SJSA1 (cell line): ENCODE results near the gene ELFN2. TPM values are rescaled to one million over a fixed set of nuclear protein-coding genes. Genes with fewer than 3 reads are reported as not detected.

Experiments used
- DNase-seq, 2 experiments: peaks; one replicate each; pipeline ENCODE4 v3.0.0-alpha.2; 2015 to 2020; ENCODE audit warnings: low spot score in 2 of 2, low read depth in 1 of 2
- H3K27ac ChIP-seq: fragments of 250-450 bp; sonication (Bioruptor Pico); 2 replicates; pipeline ENCODE4 v1.5.1; 2020; ENCODE audit warnings: mild to moderate bottlenecking, moderate library complexity
- H3K27me3 ChIP-seq: fragments of 250-450 bp; sonication (Bioruptor Pico); replicated peaks from 2 replicates; pipeline ENCODE4 v1.5.1; 2020; ENCODE audit warnings: mild to moderate bottlenecking, moderate library complexity
- H3K36me3 ChIP-seq: fragments of 250-450 bp; sonication (Bioruptor Pico); 2 replicates; pipeline ENCODE4 v1.5.1; 2020; ENCODE audit warnings: mild to moderate bottlenecking
- H3K4me1 ChIP-seq: fragments of 250-450 bp; sonication (Bioruptor Pico); replicated peaks from 2 replicates; pipeline ENCODE4 v1.6.1; 2021; ENCODE audit warnings: mild to moderate bottlenecking
- H3K4me3 ChIP-seq: fragments of 250-450 bp; sonication (Bioruptor Pico); 2 replicates; pipeline ENCODE4 v1.5.1; 2020; ENCODE audit warnings: mild to moderate bottlenecking
- H3K9me3 ChIP-seq: fragments of 250-450 bp; sonication (Bioruptor Pico); replicated peaks from 2 replicates; pipeline ENCODE4 v1.5.1; 2020; ENCODE audit warnings: mild to moderate bottlenecking
- total RNA-seq: library from RNA; depleted of rRNA; stranded (reverse); fragments of >200 nt; shearing (Covaris generic); gene quantifications from 2 replicates; pipeline ENCODE4 v1.2.3, GENCODE V29; 2014; rRNA removed

The ELFN2 gene
- total RNA-seq, 1 experiment from 2014 or later: 0.11 TPM

DNA sequence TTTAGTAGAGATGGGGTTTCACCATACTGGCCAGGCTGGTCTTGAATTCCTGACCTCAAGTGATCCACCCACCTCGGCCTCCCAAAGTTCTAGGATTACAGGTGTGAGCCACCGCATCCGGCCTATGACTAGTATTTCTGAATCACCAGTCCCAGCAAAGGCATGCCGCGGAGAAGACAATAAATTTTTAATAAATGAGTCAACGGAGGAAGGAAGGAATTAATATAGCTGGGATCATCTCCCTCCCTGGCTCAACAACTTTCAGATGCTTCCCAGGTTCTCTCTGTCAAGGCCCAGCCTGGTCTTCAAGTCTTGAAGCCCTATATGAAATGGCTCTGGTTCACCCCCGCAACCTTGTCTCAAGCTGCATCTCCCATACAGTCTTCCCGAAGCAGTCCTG lies 99.3 kb downstream of the ELFN2 start:
- Histone ChIP-seq H3K4me1 (peaks cover 10% of the 10 kb centered on the region), H3K9me3 (no peaks in the 10 kb centered on the region), H3K27me3 (peaks cover 38% of the 10 kb centered on the region), H3K27ac (peak overlapping the region; percentile 36), H3K4me3 (no peak overlapping the region), H3K36me3 (no peaks in the 10 kb centered on the region)
- DNase-seq: peak; percentile 63 to 64

- H3K27ac ChIP-seq: no peak overlapping the region
- peaks cover 10% of the 10 kb centered on the region for H3K4me1 ChIP-seq
- H3K36me3 ChIP-seq: no peaks in the 10 kb centered on the region
- H3K9me3 ChIP-seq: no peaks in the 10 kb centered on the region
- no peak overlapping the region for H3K4me3 ChIP-seq
- DNase-seq: no peak
- H3K27me3 ChIP-seq: peaks cover 33% of the 10 kb centered on the region
These were observed 100.6 kb downstream of the ELFN2 start for GRCh38 chr22:37326726-37327125.

DNA sequence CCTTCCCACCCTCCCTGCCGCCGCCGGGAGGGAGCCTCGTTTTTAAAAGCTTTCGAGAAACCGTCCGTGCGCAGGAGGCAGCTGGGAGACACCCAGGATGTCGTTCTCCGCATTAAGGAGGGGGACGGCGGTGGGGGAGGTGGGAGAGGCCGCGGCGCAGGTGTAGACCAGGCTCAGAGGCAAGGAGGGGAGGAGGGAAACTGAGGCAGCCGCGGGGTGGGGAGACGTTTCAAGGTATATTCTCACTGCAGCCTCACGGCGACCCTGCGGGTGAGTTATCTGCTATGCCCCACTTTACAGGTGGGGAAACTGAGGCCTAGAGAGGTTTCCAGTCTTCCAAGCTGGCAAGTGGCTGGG lies 102.3 kb downstream of the ELFN2 start:
- Histone ChIP-seq H3K4me1 (peaks cover 6% of the 10 kb centered on the region), H3K27me3 (peaks cover 33% of the 10 kb centered on the region), H3K27ac (no peak overlapping the region), H3K9me3 (no peaks in the 10 kb centered on the region), H3K36me3 (no peaks in the 10 kb centered on the region), H3K4me3 (no peak overlapping the region)
- no peak for DNase-seq

DNA sequence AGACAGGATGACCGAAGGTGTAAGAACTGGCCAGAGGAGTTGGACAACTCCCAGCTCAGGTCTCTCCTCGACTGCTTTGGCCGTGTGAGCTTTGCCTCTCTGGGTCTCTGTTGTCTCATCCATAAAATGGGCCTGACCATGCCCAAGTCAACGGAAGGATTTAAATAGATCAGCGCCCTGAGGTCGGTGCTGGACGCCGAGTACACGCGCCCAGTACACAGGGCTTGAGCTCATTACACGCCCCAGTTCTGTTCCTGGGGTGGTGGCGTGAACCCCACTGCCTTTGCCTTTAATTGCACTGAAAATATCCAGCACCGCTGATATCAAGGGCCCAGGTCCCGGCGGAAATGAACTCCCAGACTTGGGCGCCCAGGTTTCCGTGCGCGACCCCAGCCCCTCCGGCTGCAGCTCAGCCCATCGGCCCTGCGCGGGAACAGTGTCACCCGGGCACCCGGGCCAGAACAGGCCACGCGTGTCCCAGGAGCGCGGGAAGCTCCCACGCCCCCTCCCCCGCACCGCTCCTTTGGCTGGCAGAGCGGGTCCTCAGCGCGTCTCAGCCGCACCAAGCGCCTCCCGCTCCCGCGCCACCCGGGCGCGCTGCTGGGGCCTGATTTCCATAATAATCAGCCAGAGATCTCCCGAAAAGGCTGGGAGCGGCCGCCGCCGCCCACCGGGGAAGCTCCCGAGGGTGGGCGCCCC lies 102.8 kb downstream of the ELFN2 start:
- no peak for DNase-seq
- peaks cover 6% of the 10 kb centered on the region for H3K4me1 ChIP-seq
- peaks cover 33% of the 10 kb centered on the region for H3K27me3 ChIP-seq
- H3K4me3 ChIP-seq: no peak overlapping the region
- no peaks in the 10 kb centered on the region for H3K9me3 ChIP-seq
- H3K36me3 ChIP-seq: no peaks in the 10 kb centered on the region
- H3K27ac ChIP-seq: no peak overlapping the region

GRCh38 chr22:37320726-37321677 lies 106.3 kb downstream of the ELFN2 start:
- H3K9me3 ChIP-seq: no peaks in the 10 kb centered on the region
- no peak overlapping the region for H3K27ac ChIP-seq
- no peak for DNase-seq
- H3K4me3 ChIP-seq: no peak overlapping the region
- H3K4me1 ChIP-seq: peaks cover 7% of the 10 kb centered on the region; the same call in 1 of the 2 replicates
- H3K36me3 ChIP-seq: no peaks in the 10 kb centered on the region
- H3K27me3 ChIP-seq: peaks cover 31% of the 10 kb centered on the region

DNA sequence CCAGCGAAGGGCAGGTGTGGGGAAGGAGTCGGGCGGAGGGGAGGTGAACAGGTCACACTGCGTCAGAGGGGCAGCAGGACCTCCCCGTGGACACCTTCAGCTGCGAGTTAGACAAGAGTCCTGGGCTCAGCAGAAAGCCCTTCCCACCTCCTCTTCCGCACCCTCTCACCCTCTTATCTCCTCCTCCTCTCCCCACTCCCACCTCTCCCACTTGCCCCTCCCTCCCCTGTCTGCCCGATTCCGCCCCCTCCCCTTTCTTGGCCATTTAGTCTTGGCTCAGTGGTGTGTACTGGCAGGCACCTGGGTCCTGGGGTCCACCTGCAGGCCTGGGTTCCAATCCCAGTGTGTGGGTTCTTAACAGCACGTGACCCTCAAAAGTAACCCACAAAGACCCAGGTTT lies 107.8 kb downstream of the ELFN2 start:
- no peaks in the 10 kb centered on the region for H3K9me3 ChIP-seq
- no peak for DNase-seq
- H3K36me3 ChIP-seq: no peaks in the 10 kb centered on the region
- peaks cover 18% of the 10 kb centered on the region for H3K27me3 ChIP-seq
- H3K27ac ChIP-seq: no peak overlapping the region
- no peak overlapping the region for H3K4me3 ChIP-seq
- peaks cover 7% of the 10 kb centered on the region; the same call in 1 of the 2 replicates for H3K4me1 ChIP-seq

DNA sequence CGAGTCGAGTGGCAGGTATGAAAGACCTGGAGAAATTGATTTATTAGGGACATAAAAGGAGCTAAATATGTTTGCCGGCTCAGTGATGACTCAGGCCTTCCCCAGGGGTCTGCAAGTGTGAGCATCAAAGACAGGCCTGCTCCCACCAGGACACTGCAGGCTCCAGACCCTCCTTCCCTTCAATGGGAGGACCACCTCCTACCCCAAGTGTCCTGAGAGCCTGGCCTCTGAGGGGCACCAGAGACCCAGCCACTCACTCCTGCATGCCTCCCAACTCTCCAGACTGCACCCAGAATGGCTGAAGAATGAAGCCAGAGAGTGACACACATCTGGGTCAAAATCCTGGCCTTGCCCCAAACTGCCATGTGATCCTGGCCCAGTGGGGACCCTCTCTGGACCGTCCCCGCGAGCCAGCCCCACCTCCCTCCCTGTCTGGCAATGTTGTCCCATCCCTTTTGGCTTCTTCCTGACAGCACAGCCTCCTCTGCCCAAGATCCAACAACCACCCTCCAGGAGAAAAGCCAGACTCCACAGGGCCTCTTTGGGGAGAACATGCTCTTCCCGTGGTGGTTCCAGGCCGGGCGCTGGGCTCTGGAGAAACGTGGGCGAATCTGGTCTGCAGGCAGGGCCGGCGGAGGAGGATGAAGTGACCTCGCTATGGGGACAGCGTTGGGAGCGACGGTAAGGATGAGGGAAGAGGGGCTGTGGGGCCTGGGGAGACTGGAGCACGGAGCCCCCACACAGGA lies 108.7 kb downstream of the ELFN2 start:
- H3K36me3 ChIP-seq: no peaks in the 10 kb centered on the region
- H3K9me3 ChIP-seq: no peaks in the 10 kb centered on the region
- no peak overlapping the region for H3K27ac ChIP-seq
- no peak for DNase-seq
- H3K4me3 ChIP-seq: no peak overlapping the region
- peaks cover 7% of the 10 kb centered on the region; the same call in 1 of the 2 replicates for H3K4me1 ChIP-seq
- H3K27me3 ChIP-seq: peaks cover 9% of the 10 kb centered on the region

Other genes starting within 250 kb of the ELFN2 start
- gene C1QTNF6, start 239.2 kb downstream of the ELFN2 start, total RNA-seq: 3.4 and 4.7 TPM in 2 replicates
- not detected in 2 replicates for gene SSTR3, start 215.0 kb downstream of the ELFN2 start, total RNA-seq
- 2.0 and 2.1 TPM in 2 replicates for gene RAC2, start 183.2 kb downstream of the ELFN2 start, total RNA-seq
- gene CYTH4, start 145.0 kb downstream of the ELFN2 start, total RNA-seq: 1.1 TPM in 1 of 2 replicates, not detected in the other
- not detected in 2 replicates for gene MFNG, start 58.9 kb upstream of the ELFN2 start, total RNA-seq
- 14.6 and 40.7 TPM in 2 replicates for gene CARD10, start 91.9 kb upstream of the ELFN2 start, total RNA-seq
- 21.5 and 22.3 TPM in 2 replicates for gene CDC42EP1, start 133.0 kb upstream of the ELFN2 start, total RNA-seq
- not detected in 2 replicates for gene LGALS2, start 152.6 kb upstream of the ELFN2 start, total RNA-seq
- 22.6 and 34.9 TPM in 2 replicates for gene GGA1, start 181.4 kb upstream of the ELFN2 start, total RNA-seq
- 8.2 and 13.6 TPM in 2 replicates for gene SH3BP1, start 212.2 kb upstream of the ELFN2 start, total RNA-seq
- 47.1 and 47.7 TPM in 2 replicates for gene PDXP, start 231.2 kb upstream of the ELFN2 start, total RNA-seq
- 5,490 and 8,922 TPM in 2 replicates for gene LGALS1, start 248.2 kb upstream of the ELFN2 start, total RNA-seq